Nucleus accumbens (tissue), 56 donors: Measurements from ENCODE around the gene MYEOV.

ENCODE experiments used
- DNase-seq, 56 donors: peaks; one replicate each; lab custom pipeline; 2025; lab: John Stamatoyannopoulos, UW

Gene MYEOV

GRCh38 chr11:69285766-69286165, 8.2 kb upstream of the MYEOV start:
- DNase-seq: no peak

- DNase-seq: no peak
These were observed 7.3 kb upstream of the MYEOV start for GRCh38 chr11:69286374-69287371.

GRCh38 chr11:69287968-69288882, 5.7 kb upstream of the MYEOV start:
- no peak for DNase-seq

- DNase-seq: no peak
These were observed 5.1 kb upstream of the MYEOV start for GRCh38 chr11:69288883-69289242.

- DNase-seq: no peak
These were observed 3.1 kb upstream of the MYEOV start for GRCh38 chr11:69290806-69291205.

GRCh38 chr11:69291459-69292110, 2.4 kb upstream of the MYEOV start:
- no peak for DNase-seq

GRCh38 chr11:69292221-69292648, 1.7 kb upstream of the MYEOV start:
- peak in 1 of 56 donors; percentile 25 for DNase-seq

- no peak for DNase-seq
These were observed 868 bp upstream of the MYEOV start for GRCh38 chr11:69293087-69293486.

GRCh38 chr11:69294571-69295078, 670 bp downstream of the MYEOV start:
- no peak for DNase-seq

GRCh38 chr11:69295079-69295994, 1.4 kb downstream of the MYEOV start:
- DNase-seq: no peak

- peak in 2 of 56 donors; percentile 6 to 9 for DNase-seq
These were observed 2.3 kb downstream of the MYEOV start for GRCh38 chr11:69295995-69296889.

- DNase-seq: peak in 37 of 56 donors; percentile 5 to 63 (median 39)
These were observed 3.2 kb downstream of the MYEOV start for GRCh38 chr11:69296890-69297786.

- peak in 9 of 56 donors; percentile 20 to 63 (median 37) for DNase-seq
These were observed 3.9 kb downstream of the MYEOV start for GRCh38 chr11:69297787-69298266.

- DNase-seq: peak in 32 of 56 donors; percentile 4 to 66 (median 22)
These were observed 4.5 kb downstream of the MYEOV start for GRCh38 chr11:69298267-69299022.

GRCh38 chr11:69299023-69299461, 5.1 kb downstream of the MYEOV start:
- DNase-seq: no peak

GRCh38 chr11:69299572-69299971, 5.6 kb downstream of the MYEOV start:
- DNase-seq: no peak
